ENCODE data around the gene TNS1.

TNS1 gene

GRCh38 chr2:217889656-217890055, 113.1 kb downstream of the TNS1 start:
- no peaks in the 10 kb centered on the region for H3K9me3 Mint-ChIP-seq
- H3K36me3 Mint-ChIP-seq (ENCODE audit: low read depth), result peaks cover 85% of the 10 kb centered on the region
- intact Hi-C loops (cut with micrococcal nuclease), result loop anchor here (2.0 kb wide), 1 partner anchor 99 kb away; no protein-coding TSS in a partner anchor
- peaks cover 24% of the 10 kb centered on the region for H3K4me1 Mint-ChIP-seq (ENCODE audit: low read depth)
- no peaks in the 10 kb centered on the region for H3K27me3 Mint-ChIP-seq
- H3K4me3 Mint-ChIP-seq, result no peak overlapping the region
- no peak overlapping the region for H3K27ac Mint-ChIP-seq

GRCh38 chr2:217887841-217888701, 114.7 kb downstream of the TNS1 start:
- Mint-ChIP-seq H3K27me3 (no peaks in the 10 kb centered on the region), H3K27ac (no peak overlapping the region), H3K4me3 (no peak overlapping the region), H3K4me1 (ENCODE audit: low read depth) (peaks cover 24% of the 10 kb centered on the region), H3K36me3 (ENCODE audit: low read depth) (peaks cover 83% of the 10 kb centered on the region), H3K9me3 (no peaks in the 10 kb centered on the region)
- intact Hi-C loops (cut with micrococcal nuclease), result no loop called here

DNA sequence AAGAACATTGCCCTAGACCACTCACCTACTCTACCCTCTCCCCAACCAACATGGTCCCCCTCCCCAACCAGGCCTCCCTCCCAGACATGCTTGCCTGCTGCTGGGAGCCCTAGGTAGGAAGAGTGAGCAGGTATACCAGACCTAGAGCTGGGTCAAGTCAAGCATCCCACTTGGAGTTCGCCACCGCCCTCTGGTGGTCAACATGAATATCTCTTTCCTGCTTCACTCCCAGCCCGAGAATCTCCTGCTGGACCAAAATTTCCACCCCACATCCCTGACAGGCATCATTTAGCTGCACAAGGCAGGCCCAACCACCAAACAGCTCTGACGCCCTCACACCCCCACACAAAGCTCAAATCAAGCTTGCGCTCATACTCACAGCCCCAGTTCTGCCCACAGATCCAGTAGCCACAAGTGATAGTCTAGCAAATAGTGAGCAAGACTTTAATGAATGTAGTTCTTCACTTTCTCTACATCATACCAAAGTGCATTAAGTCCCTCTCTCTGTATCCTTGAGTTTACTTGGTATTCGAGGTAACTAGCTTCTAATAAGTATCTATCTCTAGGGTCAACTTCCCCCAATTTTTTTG, 116.0 kb downstream of the TNS1 start:
- intact Hi-C loops (cut with micrococcal nuclease), result loop anchor here (1.0 kb wide), 1 partner anchor 98 kb away; no protein-coding TSS in a partner anchor
- Mint-ChIP-seq H3K4me1 (ENCODE audit: low read depth) (peaks cover 24% of the 10 kb centered on the region), H3K4me3 (no peak overlapping the region), H3K9me3 (no peaks in the 10 kb centered on the region), H3K27me3 (no peaks in the 10 kb centered on the region), H3K36me3 (ENCODE audit: low read depth) (peaks cover 74% of the 10 kb centered on the region), H3K27ac (no peak overlapping the region)

- H3K4me1 Mint-ChIP-seq (ENCODE audit: low read depth), result peaks cover 27% of the 10 kb centered on the region
- H3K4me3 Mint-ChIP-seq, result no peak overlapping the region
- no peaks in the 10 kb centered on the region for H3K27me3 Mint-ChIP-seq
- peaks cover 71% of the 10 kb centered on the region for H3K36me3 Mint-ChIP-seq (ENCODE audit: low read depth)
- intact Hi-C loops (cut with micrococcal nuclease), result loop anchor here (1.0 kb wide), 1 partner anchor 97 kb away; no protein-coding TSS in a partner anchor
- no peaks in the 10 kb centered on the region for H3K9me3 Mint-ChIP-seq
- no peak overlapping the region for H3K27ac Mint-ChIP-seq
These were observed 116.7 kb downstream of the TNS1 start for GRCh38 chr2:217886091-217886490.

GRCh38 chr2:217884985-217885384, 117.8 kb downstream of the TNS1 start:
- no peak overlapping the region for H3K4me3 Mint-ChIP-seq
- intact Hi-C loops (cut with micrococcal nuclease), result no loop called here
- H3K4me1 Mint-ChIP-seq (ENCODE audit: low read depth), result peaks cover 33% of the 10 kb centered on the region
- H3K27me3 Mint-ChIP-seq, result no peaks in the 10 kb centered on the region
- H3K9me3 Mint-ChIP-seq, result no peaks in the 10 kb centered on the region
- H3K36me3 Mint-ChIP-seq (ENCODE audit: low read depth), result peaks cover 69% of the 10 kb centered on the region
- no peak overlapping the region for H3K27ac Mint-ChIP-seq

DNA sequence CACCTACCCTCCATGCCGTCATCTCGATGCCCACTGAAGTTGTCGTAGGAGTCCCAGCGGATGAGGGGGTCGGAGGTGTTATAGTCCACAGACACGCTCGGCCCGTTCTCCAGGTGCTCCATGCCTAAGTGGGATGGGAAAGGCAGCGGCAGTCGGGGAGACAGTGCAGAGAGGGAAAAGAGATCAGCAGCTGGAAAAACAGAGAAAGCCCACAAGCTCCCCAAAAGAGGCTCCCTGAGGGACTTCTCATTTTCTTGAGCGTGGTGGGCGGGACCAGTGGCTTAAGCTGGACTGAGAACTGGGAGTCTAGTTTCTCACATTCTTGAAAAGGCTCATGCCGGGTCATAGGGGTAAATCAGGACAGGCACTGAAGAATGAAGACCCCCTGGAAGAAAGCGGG, 121.9 kb downstream of the TNS1 start:
- peaks cover 12% of the 10 kb centered on the region for H3K4me1 Mint-ChIP-seq (ENCODE audit: low read depth)
- no peaks in the 10 kb centered on the region for H3K9me3 Mint-ChIP-seq
- no peak overlapping the region for H3K4me3 Mint-ChIP-seq
- H3K27ac Mint-ChIP-seq, result no peak overlapping the region
- intact Hi-C loops (cut with micrococcal nuclease), result no loop called here
- H3K36me3 Mint-ChIP-seq (ENCODE audit: low read depth), result peaks cover 78% of the 10 kb centered on the region
- H3K27me3 Mint-ChIP-seq, result no peaks in the 10 kb centered on the region

- no peak overlapping the region for H3K4me3 Mint-ChIP-seq
- intact Hi-C loops (cut with micrococcal nuclease), result no loop called here
- H3K27me3 Mint-ChIP-seq, result no peaks in the 10 kb centered on the region
- no peak overlapping the region for H3K27ac Mint-ChIP-seq
- H3K36me3 Mint-ChIP-seq (ENCODE audit: low read depth), result peaks cover 77% of the 10 kb centered on the region
- peaks cover 10% of the 10 kb centered on the region for H3K4me1 Mint-ChIP-seq (ENCODE audit: low read depth)
- H3K9me3 Mint-ChIP-seq, result no peaks in the 10 kb centered on the region
These were observed 122.4 kb downstream of the TNS1 start for GRCh38 chr2:217880287-217880889.

- H3K27ac Mint-ChIP-seq, result no peak overlapping the region
- intact Hi-C loops (cut with micrococcal nuclease), result no loop called here
- no peak overlapping the region for H3K4me3 Mint-ChIP-seq
- H3K27me3 Mint-ChIP-seq, result no peaks in the 10 kb centered on the region
- peaks cover 17% of the 10 kb centered on the region for H3K4me1 Mint-ChIP-seq (ENCODE audit: low read depth)
- peaks cover 76% of the 10 kb centered on the region for H3K36me3 Mint-ChIP-seq (ENCODE audit: low read depth)
- no peaks in the 10 kb centered on the region for H3K9me3 Mint-ChIP-seq
These were observed 123.7 kb downstream of the TNS1 start for GRCh38 chr2:217878915-217879590.

DNA sequence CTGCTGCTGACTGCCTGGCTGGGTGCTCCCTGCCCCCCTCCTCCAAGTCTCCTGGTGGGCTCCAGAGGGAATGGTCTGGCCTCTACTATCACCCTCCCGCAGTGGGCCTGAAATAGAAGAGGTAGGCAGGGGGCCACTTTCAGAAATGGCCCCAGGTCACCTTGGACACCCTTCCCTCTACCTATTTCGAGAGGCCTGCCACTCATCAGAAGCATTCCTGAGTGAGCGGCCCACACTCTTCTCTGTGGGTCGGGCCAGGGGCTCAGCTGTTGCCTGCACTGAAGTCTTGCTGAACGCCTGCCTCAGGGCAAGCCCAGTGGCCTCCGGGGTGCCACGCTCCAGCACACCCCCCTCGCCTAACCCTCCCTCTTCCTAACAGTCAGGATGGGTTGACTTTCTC, 124.9 kb downstream of the TNS1 start:
- Mint-ChIP-seq H3K27ac (no peak overlapping the region), H3K9me3 (no peaks in the 10 kb centered on the region), H3K36me3 (ENCODE audit: low read depth) (peaks cover 76% of the 10 kb centered on the region), H3K27me3 (no peaks in the 10 kb centered on the region), H3K4me3 (no peak overlapping the region), H3K4me1 (ENCODE audit: low read depth) (peaks cover 17% of the 10 kb centered on the region)
- intact Hi-C loops (cut with micrococcal nuclease), result no loop called here

DNA sequence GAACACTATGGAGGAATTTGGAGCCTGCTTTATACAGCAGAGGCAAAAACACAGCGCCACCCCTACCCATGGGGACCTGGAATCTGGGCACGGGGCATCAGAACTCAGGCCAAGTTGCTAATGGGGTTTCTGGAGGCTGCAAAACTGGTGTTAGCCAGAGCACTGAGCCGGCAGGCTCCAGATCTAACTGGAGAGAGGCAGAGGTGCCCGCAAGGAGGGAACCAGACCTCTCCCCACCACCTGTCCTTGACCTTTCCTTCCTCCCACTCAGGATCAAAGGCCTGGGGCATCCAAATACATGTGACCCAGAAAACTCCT, 126.6 kb downstream of the TNS1 start:
- Mint-ChIP-seq H3K4me3 (no peak overlapping the region), H3K27ac (no peak overlapping the region), H3K4me1 (ENCODE audit: low read depth) (peaks cover 14% of the 10 kb centered on the region), H3K9me3 (no peaks in the 10 kb centered on the region), H3K27me3 (no peaks in the 10 kb centered on the region), H3K36me3 (ENCODE audit: low read depth) (peaks cover 80% of the 10 kb centered on the region)
- intact Hi-C loops (cut with micrococcal nuclease), result no loop called here

- Mint-ChIP-seq H3K4me1 (ENCODE audit: low read depth) (peaks cover 9% of the 10 kb centered on the region), H3K27ac (no peak overlapping the region), H3K36me3 (ENCODE audit: low read depth) (peaks cover 81% of the 10 kb centered on the region), H3K9me3 (no peaks in the 10 kb centered on the region), H3K27me3 (no peaks in the 10 kb centered on the region), H3K4me3 (no peak overlapping the region)
- intact Hi-C loops (cut with micrococcal nuclease), result no loop called here
These were observed 127.1 kb downstream of the TNS1 start for GRCh38 chr2:217875556-217876252.

- no peak overlapping the region for H3K27ac Mint-ChIP-seq
- H3K4me1 Mint-ChIP-seq (ENCODE audit: low read depth), result peaks cover 7% of the 10 kb centered on the region
- no peaks in the 10 kb centered on the region for H3K27me3 Mint-ChIP-seq
- no peak overlapping the region for H3K4me3 Mint-ChIP-seq
- peaks cover 81% of the 10 kb centered on the region for H3K36me3 Mint-ChIP-seq (ENCODE audit: low read depth)
- H3K9me3 Mint-ChIP-seq, result no peaks in the 10 kb centered on the region
- intact Hi-C loops (cut with micrococcal nuclease), result no loop called here
These were observed 127.7 kb downstream of the TNS1 start for GRCh38 chr2:217875138-217875537.

DNA sequence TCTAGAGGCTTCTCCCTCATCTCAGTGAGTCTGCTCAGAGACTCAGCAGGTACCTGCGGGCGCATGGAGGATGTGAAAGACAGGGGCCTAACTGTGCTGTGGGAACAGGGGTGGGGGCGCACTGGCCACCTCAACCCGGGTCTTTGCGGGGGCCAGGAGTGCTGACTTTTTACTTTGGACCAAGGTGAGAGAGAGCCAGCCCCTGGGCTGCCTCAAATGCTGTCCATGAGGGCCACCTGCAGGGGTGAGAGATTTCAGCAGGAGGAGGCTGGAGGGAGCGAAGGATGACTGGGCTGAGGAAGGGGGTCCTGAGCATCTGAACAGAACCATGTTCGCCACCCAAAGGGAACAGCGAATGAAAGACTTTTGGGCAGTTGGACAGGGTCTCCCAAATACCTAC, 129.4 kb downstream of the TNS1 start:
- H3K4me3 Mint-ChIP-seq, result no peak overlapping the region
- no peaks in the 10 kb centered on the region for H3K9me3 Mint-ChIP-seq
- intact Hi-C loops (cut with micrococcal nuclease), result no loop called here
- H3K27ac Mint-ChIP-seq, result no peak overlapping the region
- peaks cover 78% of the 10 kb centered on the region for H3K36me3 Mint-ChIP-seq (ENCODE audit: low read depth)
- peaks cover 7% of the 10 kb centered on the region for H3K4me1 Mint-ChIP-seq (ENCODE audit: low read depth)
- no peaks in the 10 kb centered on the region for H3K27me3 Mint-ChIP-seq

All from dendritic cell treated with granulocyte-macrophage colony-stimulating factor and Interleukin-4, amounts not matched to agents 40 ng/mL and 50 ng/mL, for 4 days (primary cell).